Head of caudate nucleus (tissue), 42 donors: ENCODE data around the gene SCAMP3.
"Not testable (repeated sequence)": the region's sequence is repeated elsewhere in the genome, so short reads cannot be mapped to it uniquely, and the experiment has no call there.

ENCODE experiments used
- DNase-seq, 42 donors: peaks; one replicate each; pipeline versions ENCODE4 v3.0.0 to v3.0.0-alpha.2; 2020 to 2021; ENCODE audit warnings: mixed read lengths in 7 of 42
- intact Hi-C: fragments of 100-400 bp; cut with DNase I; formaldehyde crosslinking; loops from one replicate; pipeline ENCODE4 v1.15.0; 2022

The SCAMP3 gene

GRCh38 chr1:155241841-155242264 lies 20.3 kb downstream of the SCAMP3 start:
- DNase-seq: no peak
- intact Hi-C loops: loop anchor here (5.0 kb wide), 1 partner anchor 35 kb away; the partner anchor contains the start of genes MTX1 and THBS3

GRCh38 chr1:155241069-155241679 lies 21.0 kb downstream of the SCAMP3 start:
- intact Hi-C loops: loop anchor here (5.0 kb wide), 1 partner anchor 34 kb away; the partner anchor contains the start of genes MTX1 and THBS3
- peak; percentile 59 to 95 (median 88) for DNase-seq

- intact Hi-C loops: no loop called here
These were observed 25.7 kb downstream of the SCAMP3 start for GRCh38 chr1:155236451-155236850.

GRCh38 chr1:155235375-155235774 lies 26.8 kb downstream of the SCAMP3 start:
- intact Hi-C loops, DNase-seq: not testable (repeated sequence)

More at GRCh38 chr1:155236451-155236850, 25.7 kb downstream of the SCAMP3 start:
- DNase-seq: peak in 1 of 42 donors; percentile 0

GRCh38 chr1:155233502-155233901 lies 28.7 kb downstream of the SCAMP3 start:
- DNase-seq, intact Hi-C loops: not testable (repeated sequence)

GRCh38 chr1:155232001-155232978 lies 29.9 kb downstream of the SCAMP3 start:
- DNase-seq: peak in 17 of 42 donors; percentile 12 to 64 (median 44)
- intact Hi-C loops: not testable (repeated sequence)

- intact Hi-C loops, DNase-seq: not testable (repeated sequence)
These were observed 30.9 kb downstream of the SCAMP3 start for GRCh38 chr1:155231302-155231701.

- DNase-seq: no peak
- intact Hi-C loops: no loop called here
These were observed 34.1 kb downstream of the SCAMP3 start for GRCh38 chr1:155228096-155228427.

- intact Hi-C loops: no loop called here
These were observed 34.7 kb downstream of the SCAMP3 start for GRCh38 chr1:155227261-155228095.

GRCh38 chr1:155226910-155227260 lies 35.3 kb downstream of the SCAMP3 start:
- intact Hi-C loops: no loop called here
- DNase-seq: peak in 36 of 42 donors; percentile 17 to 69 (median 49)

More at GRCh38 chr1:155227261-155228095, 34.7 kb downstream of the SCAMP3 start:
- peak; percentile 97 to 100 (median 99) for DNase-seq

- intact Hi-C loops: no loop called here
- peak; percentile 53 to 91 (median 76) for DNase-seq
These were observed 35.8 kb downstream of the SCAMP3 start for GRCh38 chr1:155226188-155226909.

- DNase-seq, intact Hi-C loops: not testable (repeated sequence)
These were observed 36.8 kb downstream of the SCAMP3 start for GRCh38 chr1:155225404-155225759.

GRCh38 chr1:155223047-155223446 lies 39.1 kb downstream of the SCAMP3 start:
- no peak for DNase-seq
- intact Hi-C loops: no loop called here

- intact Hi-C loops, DNase-seq: not testable (repeated sequence)
These were observed 41.8 kb downstream of the SCAMP3 start for GRCh38 chr1:155220211-155220965.

- intact Hi-C loops: no loop called here
- DNase-seq: peak in 41 of 42 donors; percentile 30 to 90 (median 69)
These were observed 42.5 kb downstream of the SCAMP3 start for GRCh38 chr1:155219592-155220031.

GRCh38 chr1:155218854-155219591 lies 43.1 kb downstream of the SCAMP3 start:
- intact Hi-C loops: no loop called here
- DNase-seq: peak in 40 of 42 donors; percentile 21 to 93 (median 78)

- DNase-seq, intact Hi-C loops: not testable (repeated sequence)
These were observed 47.5 kb downstream of the SCAMP3 start for GRCh38 chr1:155214702-155215101.
